Astrocyte of the cerebellum (primary cell): ENCODE results near the gene LRRC25.

Experiments used
- DNase-seq: peaks from one replicate; pipeline ENCODE4 v3.0.0-alpha.2; 2011; ENCODE audit warnings: low read depth
- H3K4me3 ChIP-seq: 2 replicates; pipeline ENCODE4 v1.5.1; 2011; ENCODE audit warnings: mild to moderate bottlenecking, low read depth, low read length, moderate library complexity
- CTCF ChIP-seq: IDR thresholded peaks from 2 replicates; pipeline ENCODE4 v1.5.1; 2012; ENCODE audit warnings: low read length, low read depth, moderate library complexity, mild to moderate bottlenecking; ENCODE audit errors: missing control alignments
- in situ Hi-C: cut with HindIII; loops from 2 replicates; pipeline ENCODE4 v1.10.0; 2017; ENCODE audit warnings: low sequenced_read_pairs

LRRC25 gene

GRCh38 chr19:18435178-18435841 lies 37.9 kb upstream of the LRRC25 start:
- TF ChIP-seq CTCF = no peak
- DNase-seq = no peak
- in situ Hi-C loops = no loop called here
- no peak overlapping the region for H3K4me3 ChIP-seq

- in situ Hi-C loops = no loop called here
- DNase-seq = no peak
- peak overlapping the region; percentile 39 for H3K4me3 ChIP-seq
- no peak for TF ChIP-seq CTCF
Measured at GRCh38 chr19:18434411-18435175, 37.2 kb upstream of the LRRC25 start.

- peak overlapping the region; percentile 39 for H3K4me3 ChIP-seq
- DNase-seq = no peak
- no peak for TF ChIP-seq CTCF
- in situ Hi-C loops = no loop called here
Measured at GRCh38 chr19:18433735-18434398, 36.4 kb upstream of the LRRC25 start.

GRCh38 chr19:18433015-18433691 lies 35.7 kb upstream of the LRRC25 start:
- TF ChIP-seq CTCF = no peak
- no peak for DNase-seq
- peak overlapping the region; percentile 39 for H3K4me3 ChIP-seq
- in situ Hi-C loops = no loop called here

- in situ Hi-C loops = no loop called here
- H3K4me3 ChIP-seq = peak overlapping the region; percentile 39
- DNase-seq = no peak
- TF ChIP-seq CTCF = no peak
Measured at GRCh38 chr19:18432275-18433014, 35.0 kb upstream of the LRRC25 start.
